GM23338 (cell line): Measurements from ENCODE around the gene PARVB.

Experiments
- CTCF ChIP-seq, 2 experiments: fragments of 200-600 bp in 1 of 2; sonication (generic) in 1 of 2; conservative IDR thresholded peaks; 2 replicates each; pipeline versions ENCODE4 v1.5.1 to v1.6.1; 2016 to 2017; ENCODE audit warnings: antibody characterized with exemption in 2 of 2, low read depth in 2 of 2, mild to moderate bottlenecking in 2 of 2, moderate library complexity in 1 of 2
- EZH2 ChIP-seq: fragments of 200-600 bp; sonication (generic); IDR thresholded peaks from one replicate; pipeline ENCODE4 v1.8.0; 2017; ENCODE audit warnings: antibody characterized with exemption, mild to moderate bottlenecking, low read depth; ENCODE audit not compliant: unreplicated experiment
- JUNB ChIP-seq: IDR thresholded peaks from one replicate; pipeline ENCODE4 v1.6.1; 2016; ENCODE audit warnings: antibody characterized with exemption; ENCODE audit not compliant: unreplicated experiment
- POLR2AphosphoS5 ChIP-seq: IDR thresholded peaks from 2 replicates; pipeline ENCODE4 v1.6.1; 2016; ENCODE audit warnings: antibody characterized with exemption, low read depth
- REST ChIP-seq: IDR thresholded peaks from one replicate; pipeline ENCODE4 v1.6.1; 2018; ENCODE audit warnings: antibody characterized with exemption; ENCODE audit not compliant: unreplicated experiment
- STAT1 ChIP-seq: IDR thresholded peaks from one replicate; pipeline ENCODE4 v1.6.1; 2016; ENCODE audit warnings: antibody characterized with exemption; ENCODE audit not compliant: unreplicated experiment

GRCh38 chr22:44075670-44076069 lies 51.6 kb downstream of the PARVB start:
- TF ChIP-seq EZH2: no peak
- TF ChIP-seq CTCF (conservative IDR thresholded peaks at IDR 0.05; ENCODE audit: low read depth in 2 of 2): no peak
- no peak for TF ChIP-seq JUNB
- TF ChIP-seq STAT1: no peak
- TF ChIP-seq REST: no peak
- TF ChIP-seq POLR2AphosphoS5: no peak
